Umbilical cord (tissue), 2 donors: ENCODE results near the gene LRRC8A. TPM values are rescaled to one million over a fixed set of nuclear protein-coding genes. Genes with fewer than 3 reads are reported as not detected.
A peak's percentile ranks its signal among the peaks of the same experiment; 100 is the strongest.
"Not testable (repeated sequence)": the region's sequence is repeated elsewhere in the genome, so short reads cannot be mapped to it uniquely, and the experiment has no call there.

Experiments
- DNase-seq: peaks from one replicate; pipeline ENCODE4 v3.0.0-alpha.2; 2015; ENCODE audit warnings: low spot score
- total RNA-seq: library from RNA; depleted of rRNA; stranded (reverse); fragments of >200 nt; gene quantifications from one replicate; pipeline ENCODE4 v1.2.3, GENCODE V29; 2014; ENCODE audit warnings: low replicate concordance; ENCODE audit not compliant: insufficient read depth

LRRC8A gene
- 25.0 TPM for total RNA-seq

DNA sequence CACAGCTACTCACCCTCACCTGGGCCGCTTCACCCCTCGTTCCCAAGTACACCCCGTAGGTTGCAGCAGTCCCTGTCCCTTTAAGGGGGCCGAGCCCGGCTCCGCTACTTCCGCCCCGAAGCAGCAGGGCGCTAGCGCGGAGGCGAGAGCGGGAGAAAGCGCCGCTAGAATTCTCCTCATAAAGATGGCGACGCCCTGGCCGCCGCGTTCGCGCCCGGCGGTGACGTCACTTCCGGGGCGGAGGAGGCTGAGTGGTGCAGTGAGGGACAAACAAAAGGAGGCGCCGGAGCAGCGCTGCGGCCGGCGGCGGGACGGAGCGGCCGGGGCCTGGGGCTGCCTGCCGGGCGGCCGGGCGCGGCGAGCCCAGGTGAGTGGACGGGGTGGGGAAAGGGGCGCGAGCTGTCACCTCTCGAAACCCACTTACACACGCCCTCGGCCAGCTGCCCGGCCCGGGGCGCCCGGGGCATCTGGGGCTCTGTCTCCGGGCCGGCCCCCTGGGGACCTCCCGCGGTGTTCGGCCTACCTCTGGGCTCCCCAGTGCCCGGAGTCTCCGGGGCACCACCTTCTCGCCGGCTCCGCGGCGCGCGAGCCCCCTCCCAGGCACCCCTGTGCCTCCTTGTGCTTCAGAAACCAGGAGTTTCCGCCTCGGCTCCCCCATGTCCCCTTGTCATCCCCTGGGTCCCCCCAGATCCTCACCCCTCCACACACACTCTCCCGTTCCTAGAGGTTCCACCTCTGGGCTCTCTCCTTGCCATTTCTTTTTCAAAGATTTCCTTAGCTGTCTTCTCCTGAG lies at the start of gene LRRC8A, which contains the start of gene KYAT1:
Gene LRRC8A (plus strand): TSS at position 250 of the 793 bp plus-strand sequence. CDS start 25,032 bp downstream, outside the sequence.
Gene KYAT1 (minus strand): TSS at position 67 of the 793 bp plus-strand sequence. CDS start 36,545 bp downstream, outside the sequence.
- peak; percentile 99 for DNase-seq

DNA sequence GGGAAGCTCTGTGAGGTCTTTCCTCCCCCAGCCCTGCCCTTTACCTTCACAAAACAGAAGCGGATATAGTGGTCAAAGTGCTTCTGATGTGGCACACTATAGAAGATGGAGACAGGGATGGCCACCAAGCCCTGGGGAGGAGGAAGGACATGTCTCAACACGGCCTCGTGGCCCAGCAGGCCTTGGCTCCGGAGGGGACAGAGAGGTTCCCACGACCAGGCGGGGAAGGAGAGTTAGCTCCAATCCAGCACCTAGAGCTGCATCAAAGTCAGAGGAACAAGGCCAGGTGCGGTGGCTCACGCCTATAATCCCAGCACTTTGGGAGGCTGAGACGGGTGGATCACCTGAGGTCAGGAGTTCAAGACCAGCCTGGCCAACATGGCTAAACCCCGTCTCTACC lies 48.2 kb upstream of the LRRC8A start:
- no peak for DNase-seq

GRCh38 chr9:128835246-128836210 lies 46.4 kb upstream of the LRRC8A start:
- no peak for DNase-seq

DNA sequence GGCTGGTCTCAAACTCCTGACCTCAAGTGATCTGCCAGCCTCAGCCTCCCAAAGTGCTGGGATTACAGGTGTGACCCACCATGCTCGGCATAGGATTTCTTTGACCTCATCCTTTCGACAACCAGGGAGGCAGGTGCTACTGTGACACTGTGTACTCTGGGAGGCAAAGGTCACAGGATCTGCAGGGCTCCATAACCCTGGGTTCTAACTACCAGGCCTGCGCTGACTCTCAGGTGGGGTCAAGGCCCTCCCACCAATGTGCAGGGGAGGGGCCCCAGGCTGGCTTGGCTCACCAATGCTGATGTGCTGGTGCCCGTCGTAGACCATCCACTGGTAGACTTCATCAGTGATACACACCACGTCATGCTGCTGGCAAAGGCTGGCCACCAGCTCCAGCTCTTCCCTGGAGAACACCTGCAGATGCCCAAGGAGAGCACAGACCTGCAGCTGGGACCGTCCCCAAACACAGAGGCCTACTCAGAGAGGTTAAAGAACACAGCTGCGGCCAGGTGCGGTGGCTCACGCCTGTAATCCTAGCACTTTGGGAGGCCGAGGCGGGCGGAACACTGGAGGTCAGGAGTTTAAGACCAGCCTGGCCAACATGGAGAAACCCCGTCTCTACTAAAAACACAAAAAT lies 45.3 kb upstream of the LRRC8A start:
- DNase-seq = no peak

GRCh38 chr9:128838338-128838737 lies 43.6 kb upstream of the LRRC8A start:
- no peak for DNase-seq

DNA sequence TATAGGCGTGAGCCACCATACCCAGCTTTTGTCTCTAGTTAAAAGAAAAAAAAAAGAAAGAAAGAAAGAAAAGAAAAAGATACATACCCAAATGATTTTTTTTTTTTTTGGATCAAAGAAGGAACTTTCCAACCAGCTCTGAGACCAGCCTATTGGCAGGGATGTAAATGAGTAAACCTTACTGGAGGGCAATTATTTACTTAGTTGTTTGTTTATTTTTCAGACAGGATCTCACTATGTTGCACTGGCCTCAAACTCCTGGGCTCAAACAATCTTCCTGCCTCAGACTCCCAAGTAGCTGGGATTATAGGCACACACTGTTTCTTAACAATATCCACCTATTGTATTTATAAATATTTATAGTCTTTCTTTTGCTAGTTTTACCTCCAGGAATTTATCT lies 41.4 kb upstream of the LRRC8A start:
- no peak for DNase-seq

DNA sequence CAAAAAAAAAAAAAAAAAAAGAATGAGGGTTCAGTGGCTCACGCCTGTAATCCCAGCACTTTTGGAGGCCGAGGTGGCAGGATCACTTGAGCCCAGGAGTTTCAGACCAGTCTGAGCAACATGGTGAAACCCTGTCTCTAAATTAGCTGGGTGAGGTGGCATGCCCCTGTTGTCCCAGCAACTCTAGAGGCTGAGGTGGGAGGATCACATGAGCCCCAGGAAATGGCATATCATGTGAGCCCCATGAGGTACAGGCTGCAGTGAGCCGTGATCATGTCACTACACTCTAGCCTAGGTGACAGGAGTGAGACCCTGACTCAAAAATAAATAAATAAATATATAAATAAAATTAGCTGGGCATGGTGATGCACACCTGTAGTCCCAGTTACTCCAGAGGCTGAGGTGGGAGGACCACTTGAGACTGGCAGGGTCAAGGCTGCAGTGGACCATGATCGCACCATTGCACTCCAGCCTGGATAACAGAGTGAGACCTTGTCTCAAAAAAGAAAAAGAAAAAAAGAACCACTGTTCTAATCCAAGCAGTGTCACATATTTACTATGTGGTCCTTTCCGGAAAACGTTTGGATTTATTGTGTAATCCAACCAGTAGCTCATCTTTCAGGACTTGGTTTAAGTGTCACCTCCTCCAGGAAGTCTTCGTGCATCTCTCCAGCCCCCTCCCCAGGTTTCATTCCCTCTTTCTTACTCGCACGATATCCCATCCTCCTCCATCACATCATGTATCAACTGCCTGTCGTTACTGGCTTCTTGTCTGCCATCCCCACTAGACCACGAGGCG lies 40.0 kb upstream of the LRRC8A start:
- no peak for DNase-seq

- DNase-seq = not testable (repeated sequence)
These were observed 38.8 kb upstream of the LRRC8A start for GRCh38 chr9:128843171-128843570.

DNA sequence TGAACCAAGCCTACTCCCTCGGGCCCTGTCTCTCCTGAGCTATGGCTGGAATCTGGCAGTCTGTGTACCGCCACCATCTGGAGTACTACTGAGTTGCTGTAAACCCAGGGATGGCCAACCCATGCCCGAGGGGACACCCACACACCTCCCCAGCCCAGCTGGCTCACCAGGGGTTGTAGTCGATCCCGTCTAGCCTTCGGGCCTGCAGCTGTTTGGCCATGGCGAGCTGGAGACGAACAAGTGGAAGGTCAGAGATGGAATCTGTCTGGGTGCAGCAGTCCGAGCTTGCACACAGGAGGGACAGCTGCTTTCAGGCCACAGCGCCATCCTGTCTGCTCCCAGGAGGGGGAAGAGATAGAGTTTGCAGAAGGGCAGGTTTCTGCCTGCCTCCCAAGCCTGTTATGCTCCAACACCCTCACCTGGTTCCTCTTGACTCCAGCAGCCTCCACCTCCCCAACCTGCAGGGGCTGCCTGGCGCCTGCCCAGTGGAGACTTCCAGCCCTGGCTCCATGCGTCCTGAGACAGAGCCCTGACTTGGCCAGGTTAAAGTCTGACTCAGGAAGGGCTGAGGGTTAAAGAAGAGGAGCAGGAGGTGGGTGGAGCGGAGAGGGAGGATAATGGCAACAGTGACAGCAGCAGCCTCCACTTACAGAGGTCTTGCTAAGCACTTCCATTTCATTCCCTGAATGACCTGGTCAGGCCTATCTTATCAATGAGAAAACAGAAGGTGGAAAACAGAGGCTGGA lies 36.6 kb upstream of the LRRC8A start:
- peak; percentile 53 for DNase-seq

GRCh38 chr9:128846680-128847030 lies 35.3 kb upstream of the LRRC8A start:
- DNase-seq = no peak

DNA sequence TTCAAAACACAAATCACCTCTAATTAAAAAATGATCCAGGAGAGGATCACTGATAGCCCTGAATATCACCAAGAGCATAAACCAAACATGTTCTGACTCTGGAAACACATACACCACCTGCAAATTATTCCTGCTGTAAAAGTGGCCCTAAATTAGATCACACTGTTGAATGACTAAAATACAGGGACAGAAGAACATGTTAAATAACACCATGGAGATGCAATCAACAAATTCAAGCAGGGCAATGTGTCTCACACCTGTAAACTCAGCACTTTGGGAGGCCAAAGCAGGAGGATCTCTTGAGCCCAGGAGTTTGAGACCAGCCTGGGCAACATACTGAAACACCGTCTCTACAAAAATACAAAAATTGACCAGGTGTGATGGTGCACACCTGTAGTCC lies 34.1 kb upstream of the LRRC8A start:
- no peak for DNase-seq

DNA sequence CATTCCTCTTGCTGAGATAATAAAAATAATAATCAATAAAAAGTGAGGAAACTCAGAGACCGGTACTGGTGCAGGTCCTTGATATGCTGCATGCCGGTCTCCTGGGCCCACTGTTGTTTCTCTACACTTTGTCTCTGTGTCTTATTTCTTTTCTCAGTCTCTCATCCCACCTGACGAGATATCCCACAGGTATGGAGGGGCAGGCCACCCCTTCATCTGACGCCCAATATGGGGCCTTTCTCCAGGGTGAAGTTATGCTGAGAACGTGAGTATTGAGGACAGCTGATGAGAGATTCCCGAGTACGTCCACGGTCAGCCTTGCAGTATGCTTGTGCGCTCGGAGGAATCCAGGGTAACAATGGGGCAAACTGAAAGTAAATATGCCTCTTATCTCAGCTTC lies 30.9 kb upstream of the LRRC8A start:
- not testable (repeated sequence) for DNase-seq

DNA sequence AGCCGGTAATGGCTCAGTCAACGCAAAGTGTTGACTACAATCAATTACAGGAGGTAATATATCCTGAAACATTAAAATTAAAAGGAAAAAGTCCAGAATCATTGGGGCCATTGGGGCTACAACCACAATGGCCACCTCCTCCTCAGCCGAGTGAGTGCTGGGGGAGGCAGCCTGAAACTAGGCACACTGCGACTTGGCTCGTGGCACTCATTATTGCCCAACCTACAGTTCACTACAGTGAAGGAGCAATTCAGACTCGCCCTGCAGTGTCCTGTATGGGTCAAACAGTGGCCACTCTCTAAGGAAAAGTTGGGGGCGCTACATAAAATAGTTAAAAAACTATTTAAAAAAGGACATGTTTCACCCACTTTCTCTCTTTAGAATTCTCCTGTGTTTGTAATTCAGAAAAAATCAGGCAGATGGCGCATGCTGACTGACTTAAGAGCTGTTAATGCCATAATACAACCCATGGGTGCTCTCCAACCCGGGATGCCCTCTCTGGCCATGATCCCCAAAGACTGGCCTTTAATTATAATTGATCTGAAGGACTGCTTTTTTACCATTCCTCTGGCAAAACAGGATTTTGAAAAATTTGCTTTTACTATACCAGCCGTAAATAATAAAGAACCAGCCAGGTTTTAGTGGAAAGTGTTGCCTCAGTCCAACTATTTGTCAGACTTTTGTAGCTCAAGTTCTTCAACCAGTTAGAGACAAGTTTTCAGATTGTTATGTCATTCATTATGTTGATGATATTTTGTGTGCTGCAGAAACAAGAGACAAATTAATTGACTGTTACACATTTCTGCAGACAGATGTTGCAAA lies 29.9 kb upstream of the LRRC8A start:
- DNase-seq = peak; percentile 24

- DNase-seq = not testable (repeated sequence)
These were observed 29.3 kb upstream of the LRRC8A start for GRCh38 chr9:128852646-128853045.

- DNase-seq = not testable (repeated sequence)
These were observed 27.5 kb upstream of the LRRC8A start for GRCh38 chr9:128854454-128854853.

- DNase-seq = not testable (repeated sequence)
These were observed 23.5 kb upstream of the LRRC8A start for GRCh38 chr9:128858476-128858875.

DNA sequence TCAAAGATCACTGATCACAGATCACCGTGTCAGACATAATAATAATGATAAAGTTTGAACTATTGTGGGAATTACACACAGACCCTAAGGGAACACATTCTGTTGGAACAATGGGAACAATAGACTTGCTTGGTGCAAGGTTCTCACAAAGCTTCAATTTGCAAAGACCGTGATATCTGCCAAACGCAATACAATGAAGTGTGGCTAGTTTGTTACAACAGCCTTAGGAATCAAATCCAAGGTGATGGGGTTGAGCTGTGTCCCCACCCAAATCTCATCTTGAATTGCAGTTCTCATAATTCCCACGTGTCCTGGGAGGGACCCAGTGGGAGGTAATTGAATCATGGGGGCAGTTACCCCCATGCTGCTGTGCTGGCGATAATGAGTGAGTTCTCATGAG lies 21.0 kb upstream of the LRRC8A start:
- no peak for DNase-seq

DNA sequence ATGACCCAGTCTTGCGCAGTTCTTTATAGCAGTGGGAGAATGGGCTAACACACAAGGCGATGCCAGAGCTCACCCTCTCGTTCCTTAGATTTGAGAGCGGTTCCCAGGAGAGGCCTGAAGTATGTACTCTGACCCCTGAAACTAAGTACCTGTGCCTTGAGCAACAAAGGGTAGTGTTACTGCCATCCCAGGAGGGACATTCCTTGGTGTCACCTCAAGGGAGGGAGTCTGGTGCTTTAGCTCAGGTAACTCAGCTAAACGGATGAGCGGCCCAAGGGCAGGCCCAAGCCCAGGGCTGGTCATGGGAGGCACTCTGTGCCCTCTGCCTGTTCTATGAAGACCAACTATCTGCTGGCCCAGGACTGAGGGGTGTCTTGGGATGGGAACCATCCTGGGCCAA lies 20.4 kb upstream of the LRRC8A start:
- DNase-seq = no peak

DNA sequence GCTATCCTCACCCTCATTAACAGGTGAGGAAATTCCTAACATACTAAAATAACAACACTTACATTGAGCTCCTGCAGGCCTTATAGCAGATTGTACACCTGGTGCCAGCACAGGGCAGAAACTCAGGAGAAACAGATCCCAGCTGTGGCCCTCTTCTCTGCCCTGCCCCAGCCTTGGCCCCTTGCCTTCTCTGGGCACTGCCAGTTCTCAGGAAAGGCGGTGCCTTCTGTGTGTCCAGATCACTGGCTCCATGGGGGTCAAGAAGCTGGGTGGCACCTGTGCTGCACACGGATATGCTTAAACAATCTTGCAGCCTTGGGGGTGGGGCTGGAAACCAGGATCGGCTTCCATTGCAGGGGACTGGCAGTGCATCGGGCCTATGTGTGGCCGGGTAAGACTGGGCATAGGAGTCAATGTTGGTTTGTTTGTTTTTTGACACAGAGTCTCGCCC lies 19.5 kb upstream of the LRRC8A start:
- no peak for DNase-seq
